Cortex of kidney (tissue), 1 donor: ENCODE measurements around the gene CENPN.

Experiments
- DNase-seq: peaks from one replicate; lab custom pipeline; 2025; lab: John Stamatoyannopoulos, UW

Gene CENPN

DNA sequence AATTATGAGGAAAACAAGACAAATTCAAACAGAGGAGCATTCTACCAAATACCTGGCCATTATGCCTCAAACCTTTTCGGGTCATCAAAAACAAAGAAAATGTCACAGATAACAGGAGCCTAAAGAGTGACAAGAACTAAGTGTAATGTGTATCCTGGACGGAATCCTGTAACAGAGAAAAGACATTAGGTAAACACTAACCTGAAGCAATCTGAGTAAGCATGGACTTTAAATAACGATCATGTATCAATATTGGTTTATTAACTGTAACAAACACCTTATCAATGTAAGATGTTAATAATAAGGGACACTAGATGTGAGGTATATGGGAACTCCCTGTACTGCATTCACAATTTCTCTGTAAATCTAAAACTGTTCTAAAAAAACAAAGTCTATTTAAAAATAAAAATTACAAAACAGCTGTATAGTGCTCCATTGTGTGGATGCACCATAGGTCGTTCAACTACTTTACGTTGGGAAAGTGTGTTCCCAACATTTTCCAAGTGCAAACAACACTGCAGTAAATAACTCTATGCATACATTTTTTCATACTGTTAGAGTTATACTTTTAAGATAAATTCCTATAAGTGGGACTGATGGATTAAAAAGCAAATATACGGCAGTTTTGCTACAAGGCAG is 15.1 kb upstream of the CENPN start:
- DNase-seq: no peak

DNA sequence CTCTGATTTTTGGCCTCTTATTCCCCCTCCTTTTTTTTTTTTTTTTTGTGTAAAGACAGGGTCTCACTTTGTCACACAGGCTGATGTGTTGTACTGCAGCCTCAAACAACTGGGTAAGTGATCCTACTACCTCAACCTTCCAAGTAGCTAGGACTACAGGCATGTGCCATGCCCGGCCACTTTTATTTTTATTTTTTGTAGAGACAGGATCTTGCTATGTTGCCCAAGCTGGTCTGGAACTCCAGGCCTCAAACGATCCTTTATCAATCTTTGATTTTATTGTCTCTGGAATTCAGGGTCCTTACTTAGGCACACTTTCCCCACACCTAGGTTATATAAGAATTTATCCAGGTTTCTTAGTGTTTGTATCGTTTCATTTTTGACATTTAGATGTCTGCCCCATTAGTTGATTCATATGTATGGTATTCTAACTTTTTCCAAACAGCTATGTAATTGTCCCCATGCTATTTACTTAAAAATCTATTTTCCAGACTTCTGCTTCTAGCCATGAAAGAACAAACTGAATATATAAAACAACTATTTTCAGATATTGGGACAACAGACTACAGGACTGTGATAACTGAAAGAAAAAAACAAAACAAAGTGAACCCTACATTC is 14.2 kb upstream of the CENPN start:
- DNase-seq: no peak

- no peak for DNase-seq
These were observed 13.7 kb upstream of the CENPN start for GRCh38 chr16:80993307-80993706.

DNA sequence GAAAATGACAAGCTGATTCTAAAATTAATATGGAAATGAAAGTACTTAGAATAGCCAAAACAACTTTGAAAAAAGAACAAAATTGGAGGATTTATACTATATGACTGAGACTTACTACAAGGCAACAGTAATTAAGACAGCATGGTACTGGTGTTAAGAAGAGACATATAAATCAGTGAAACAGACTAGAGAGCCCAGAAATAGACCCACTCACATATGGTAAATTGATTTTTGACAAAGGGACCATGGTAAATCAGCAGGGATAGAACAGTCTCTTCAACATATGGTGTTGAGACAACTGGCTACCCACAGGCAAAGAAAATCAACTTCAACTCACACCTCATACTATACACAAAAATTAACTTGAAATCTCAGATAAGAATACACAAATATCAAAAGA is 13.2 kb upstream of the CENPN start:
- DNase-seq: no peak

DNA sequence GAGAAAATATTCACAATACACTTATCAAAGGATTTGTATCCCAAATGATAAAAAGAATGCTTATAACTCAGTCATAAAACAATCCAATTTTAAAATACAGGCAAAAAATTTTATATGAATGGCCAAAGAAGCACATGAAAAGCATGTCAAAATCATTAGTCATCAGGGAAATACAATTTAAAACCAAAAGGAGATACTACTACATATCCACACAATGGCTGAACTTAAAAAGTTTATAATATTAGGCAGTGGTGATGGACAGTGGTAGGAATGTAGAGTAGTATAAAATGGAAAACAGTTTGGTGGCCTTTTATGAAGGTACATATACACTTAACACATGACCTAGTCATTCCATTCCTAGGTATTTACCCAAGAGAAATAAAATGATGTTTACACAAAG is 12.6 kb upstream of the CENPN start:
- DNase-seq: no peak

DNA sequence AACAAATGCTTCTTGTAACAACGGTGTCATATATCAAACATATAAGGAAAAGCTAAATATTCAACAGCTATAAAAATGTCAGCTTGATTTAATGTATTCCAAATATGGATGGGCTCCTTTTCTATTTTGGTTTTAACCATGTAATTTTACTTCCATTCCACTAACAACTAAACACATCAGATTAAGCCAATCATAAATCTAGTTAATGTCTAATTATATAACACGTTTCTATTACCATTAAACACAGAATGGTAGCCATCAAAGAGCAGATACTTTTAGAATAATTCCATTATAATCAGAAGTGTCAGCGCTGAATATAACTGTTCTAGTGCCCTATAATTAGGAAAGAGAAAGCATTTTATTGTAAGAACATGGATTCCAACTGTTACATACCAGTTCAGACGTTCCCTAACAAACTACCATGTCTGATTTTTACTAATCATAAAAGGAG is 10.3 kb upstream of the CENPN start:
- DNase-seq: no peak

DNA sequence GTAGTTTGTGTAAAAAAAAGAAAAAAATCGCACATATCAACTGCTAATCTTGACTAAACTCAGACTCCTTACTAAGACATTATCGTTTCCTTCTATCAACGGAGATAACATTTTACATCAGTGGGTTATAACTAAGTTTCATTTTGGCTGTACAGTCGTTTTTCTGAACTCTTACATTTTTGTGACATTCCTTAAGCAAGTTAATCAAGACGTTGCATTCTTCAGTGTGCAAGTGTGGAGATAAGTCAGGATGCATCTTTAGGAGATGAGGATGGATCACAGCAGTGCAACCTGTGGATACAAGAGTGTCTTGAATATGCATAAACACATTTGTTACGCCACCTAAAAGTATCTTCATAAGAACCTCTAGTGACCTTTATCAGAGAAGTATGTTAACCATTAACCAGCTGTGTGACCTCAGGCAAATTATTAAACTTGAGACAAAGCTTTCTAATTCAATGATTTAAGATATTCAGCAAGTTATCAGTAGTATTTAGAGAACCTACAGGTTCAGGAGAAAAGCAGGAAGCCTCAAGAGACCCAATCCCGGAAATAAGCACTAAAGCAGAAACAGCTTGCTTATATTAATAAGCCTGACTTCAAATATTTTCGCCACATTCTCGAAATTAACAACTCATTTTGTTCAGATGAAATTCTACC is 9.7 kb upstream of the CENPN start:
- no peak for DNase-seq

DNA sequence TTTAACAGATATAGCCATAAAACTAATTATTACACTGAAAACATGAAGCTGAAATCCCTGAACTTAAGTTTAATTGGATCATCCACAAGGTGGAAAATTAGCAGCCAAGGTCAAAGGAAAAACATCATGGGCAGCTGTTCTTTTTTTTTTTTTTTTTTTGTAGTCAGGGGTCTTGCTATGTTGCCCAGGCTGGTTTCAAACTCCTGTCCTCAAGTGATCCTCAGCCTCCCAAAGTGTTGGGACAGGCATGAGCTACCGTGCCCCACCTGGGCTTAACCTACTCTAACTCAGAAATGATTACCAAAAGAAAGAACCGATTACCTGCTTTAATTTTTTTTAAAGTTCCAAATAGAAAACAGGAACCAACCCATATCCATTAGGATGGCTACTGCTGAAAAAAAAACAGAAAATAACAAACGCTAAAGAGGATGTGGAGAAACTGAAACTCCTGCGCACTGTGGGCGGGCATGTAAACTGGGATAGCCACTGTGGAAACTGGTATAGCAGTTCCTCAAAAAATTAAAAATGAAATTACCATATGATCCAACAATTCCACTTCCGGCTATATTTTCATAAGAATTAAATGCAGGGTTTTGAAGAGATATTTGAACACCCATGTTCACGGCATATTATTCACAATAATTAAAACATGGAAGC is 8.9 kb upstream of the CENPN start:
- no peak for DNase-seq

- no peak for DNase-seq
These were observed 6.1 kb upstream of the CENPN start for GRCh38 chr16:81000873-81001272.

DNA sequence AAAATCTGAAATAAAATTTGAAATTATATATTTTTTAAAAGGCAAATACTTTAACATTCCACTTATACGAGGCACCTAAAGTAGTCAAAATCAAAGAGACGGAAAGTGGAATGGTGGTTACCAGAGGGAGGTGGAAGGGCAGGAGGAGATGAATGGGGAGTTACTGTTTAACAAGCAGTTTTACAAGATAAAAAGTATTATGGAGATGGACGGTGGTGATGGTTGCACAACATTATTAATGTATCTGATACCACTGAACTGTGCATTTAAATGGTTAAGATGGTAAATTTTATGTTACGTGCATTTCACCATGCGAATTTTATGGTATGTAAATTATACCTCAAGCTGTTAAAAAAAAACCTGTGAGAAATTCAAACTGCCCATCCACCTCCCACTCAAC is 5.7 kb upstream of the CENPN start:
- DNase-seq: no peak

- no peak for DNase-seq
These were observed 4.0 kb upstream of the CENPN start for GRCh38 chr16:81003064-81003463.

- no peak for DNase-seq
These were observed 3.2 kb upstream of the CENPN start for GRCh38 chr16:81003610-81004460.

- DNase-seq: no peak
These were observed 2.2 kb upstream of the CENPN start for GRCh38 chr16:81004646-81005353.

DNA sequence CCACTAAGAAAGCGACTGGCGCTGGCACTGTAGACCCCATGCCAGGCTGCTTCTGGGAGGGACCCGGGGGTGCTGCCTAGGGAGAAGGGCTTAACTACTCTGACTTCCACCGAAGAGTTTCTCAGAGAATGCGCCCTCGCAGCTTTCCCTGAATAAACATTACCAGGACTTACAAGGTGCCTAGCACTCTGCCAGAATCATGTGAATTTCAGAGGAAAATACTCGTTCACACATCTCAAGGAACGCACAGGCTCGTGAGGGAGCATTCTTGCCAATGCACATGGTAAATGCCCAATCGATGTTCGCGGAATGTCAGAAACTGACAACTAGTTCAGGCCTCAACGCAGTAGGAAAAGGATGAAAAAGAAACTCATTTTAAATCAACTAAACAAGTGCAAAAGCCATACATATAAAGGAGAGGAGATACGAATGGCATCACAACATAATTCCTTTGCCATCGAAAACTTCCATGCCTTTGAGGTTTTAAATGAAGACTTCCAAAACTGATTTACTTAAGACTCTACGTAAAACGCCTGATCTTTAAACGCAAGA is 1.3 kb upstream of the CENPN start:
- DNase-seq: no peak

GRCh38 chr16:81006211-81006812 is 702 bp upstream of the CENPN start:
- DNase-seq: no peak

- DNase-seq: no peak
These were observed 1.4 kb downstream of the CENPN start for GRCh38 chr16:81008505-81008789.

DNA sequence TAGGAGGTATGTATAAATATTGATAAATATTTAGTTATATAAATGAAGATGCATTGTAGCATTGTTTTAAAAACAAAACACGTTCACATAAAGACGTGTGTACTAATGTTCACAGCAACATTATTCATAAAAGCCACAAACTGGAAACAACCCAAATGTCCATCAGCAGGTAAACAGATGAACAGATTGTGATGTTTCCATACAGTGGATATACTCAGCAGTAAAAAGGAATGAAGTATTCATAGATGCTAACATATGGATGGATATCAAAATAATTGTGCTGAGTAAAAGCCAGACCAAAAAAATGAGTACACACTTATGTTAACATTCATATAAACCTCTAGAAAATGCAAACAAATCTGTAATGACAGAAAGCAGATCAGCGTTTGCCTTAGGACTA is 6.0 kb downstream of the CENPN start:
- no peak for DNase-seq

- no peak for DNase-seq
These were observed 7.7 kb downstream of the CENPN start for GRCh38 chr16:81014672-81015071.

- no peak for DNase-seq
These were observed 11.5 kb downstream of the CENPN start for GRCh38 chr16:81018496-81018895.

DNA sequence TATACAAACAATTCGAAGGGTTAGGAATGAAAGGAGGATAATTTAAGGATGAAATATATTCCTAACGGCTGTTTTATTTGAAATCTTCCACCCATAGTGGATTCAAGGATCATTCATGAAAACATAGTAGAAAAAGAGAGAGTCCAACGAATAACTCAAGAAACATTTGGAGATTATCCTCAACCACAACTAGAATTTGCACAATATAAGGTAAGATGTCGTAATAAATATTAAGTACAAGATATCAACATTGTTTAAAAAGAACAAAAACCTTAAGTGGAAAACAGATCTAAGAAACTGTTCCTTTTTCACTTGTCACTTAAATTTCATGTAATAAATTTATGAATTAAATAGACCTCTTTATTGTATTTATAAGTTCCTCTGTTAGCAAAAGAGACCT is 19.4 kb downstream of the CENPN start:
- DNase-seq: no peak
